Measurements from ENCODE around the gene NLRP6. TPM values are rescaled to one million over a fixed set of nuclear protein-coding genes. Genes with fewer than 3 reads are reported as not detected.

The NLRP6 gene
- total and polyA plus RNA-seq, 2 of the 4 experiments (the other 2 are of a cell fraction), result not detected

- TF ChIP-seq FOS (IDR thresholded peaks at IDR 0.05; ENCODE audit: low read depth, low read length), result no peak
- no peak for TF ChIP-seq NFE2L2 (IDR thresholded peaks at IDR 0.05; ENCODE audit: low read depth, low read length)
- TF ChIP-seq POLR2A (IDR thresholded peaks at IDR 0.05; ENCODE audit: low read depth, low read length), result no peak
- TF ChIP-seq SMC3 (IDR thresholded peaks at IDR 0.05; ENCODE audit: low read depth, low read length), result no peak
- TF ChIP-seq CEBPB (IDR thresholded peaks at IDR 0.05; ENCODE audit: low read depth, low read length), result no peak
- TF ChIP-seq CHD1 (IDR thresholded peaks at IDR 0.05; ENCODE audit: low read depth, low read length), result no peak
- no peak for TF ChIP-seq RAD21 (IDR thresholded peaks at IDR 0.05; ENCODE audit: low read length)
- TF ChIP-seq, protein P1, sequence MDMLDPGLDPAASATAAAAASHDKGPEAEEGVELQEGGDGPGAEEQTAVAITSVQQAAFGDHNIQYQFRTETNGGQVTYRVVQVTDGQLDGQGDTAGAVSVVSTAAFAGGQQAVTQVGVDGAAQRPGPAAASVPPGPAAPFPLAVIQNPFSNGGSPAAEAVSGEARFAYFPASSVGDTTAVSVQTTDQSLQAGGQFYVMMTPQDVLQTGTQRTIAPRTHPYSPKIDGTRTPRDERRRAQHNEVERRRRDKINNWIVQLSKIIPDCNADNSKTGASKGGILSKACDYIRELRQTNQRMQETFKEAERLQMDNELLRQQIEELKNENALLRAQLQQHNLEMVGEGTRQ (IDR thresholded peaks at IDR 0.05; ENCODE audit: low read depth, low read length), result no peak
- TF ChIP-seq RCOR1 (IDR thresholded peaks at IDR 0.05; ENCODE audit: insufficient replicate concordance, low read length), result no peak
- TF ChIP-seq ELK1 (IDR thresholded peaks at IDR 0.05; ENCODE audit: borderline replicate concordance, low read depth, low read length), result no peak
- no peak for TF ChIP-seq CTCF (conservative IDR thresholded peaks at IDR 0.05; ENCODE audit: low read depth, low read length)
- no peak for TF ChIP-seq BHLHE40 (IDR thresholded peaks at IDR 0.05; ENCODE audit: low read depth, low read length)
- H4K20me1 ChIP-seq (ENCODE audit: insufficient read depth, low read length), result no peaks in the 10 kb centered on the region
- H4K5ac ChIP-seq (ENCODE audit: low read depth, low read length), result no peak overlapping the region
- H3K9me1 ChIP-seq (ENCODE audit: insufficient read depth, low read length), result no peaks in the 10 kb centered on the region
- peak overlapping the region; percentile 42; the same call in 1 of the 2 replicates for H3K4me3 ChIP-seq (ENCODE audit: insufficient read depth, low read depth, low read length)
- peaks cover 15% of the 10 kb centered on the region; the same call in 1 of the 2 replicates for H3K27me3 ChIP-seq (ENCODE audit: control insufficient read depth, insufficient read depth, low read length)
- peak overlapping the region; percentile 64 to 86; a peak in 3 of 4 replicates for H4K8ac ChIP-seq (ENCODE audit: low read depth in 2 of 2, low read length in 2 of 2)
- dilution Hi-C loops (cut with HindIII; ENCODE audit: low sequenced_read_pairs, unreplicated experiment) (no loop called here), intact Hi-C loops (cut with micrococcal nuclease) (no loop called here), in situ Hi-C loops (cut with MboI; ENCODE audit: low sequenced_read_pairs) (loop anchor here (10.0 kb wide), 1 partner anchor 65 kb away; no protein-coding TSS in a partner anchor)
- CTCF ChIA-PET, result no interaction called here
- H2BK20ac ChIP-seq (ENCODE audit: low read depth, low read length), result no peak overlapping the region
- no peak overlapping the region for H3K27ac ChIP-seq (ENCODE audit: insufficient read depth, low read length)
- POLR2A ChIA-PET (ENCODE audit: unreplicated experiment), result no interaction called here
- no peak overlapping the region for H2BK5ac ChIP-seq (ENCODE audit: low read depth, low read length, poor library complexity, severe bottlenecking)
- peak overlapping the region; percentile 24; the same call in 1 of the 2 replicates for H3K23ac ChIP-seq (ENCODE audit: low read depth, low read length)
- no peak for DNase-seq
- peak overlapping the region; percentile 71 for H2AFZ ChIP-seq (replicated peaks; ENCODE audit: low read length, poor library complexity)
- H3K4ac ChIP-seq (ENCODE audit: low read depth, low read length), result peak overlapping the region; percentile 56
- no peak overlapping the region for H3K56ac ChIP-seq (ENCODE audit: extremely low read depth, insufficient read depth, low read length)
- no peaks in the 10 kb centered on the region for H3K9me3 ChIP-seq (ENCODE audit: control insufficient read depth, insufficient read depth, low read length)
- H3K14ac ChIP-seq (replicated peaks; ENCODE audit: low read depth, low read length), result peak overlapping the region; percentile 32; the same call in 1 of the 2 replicates
- no peak overlapping the region for H3K18ac ChIP-seq (ENCODE audit: low read depth, low read length)
- H2AK5ac ChIP-seq (ENCODE audit: low read depth, low read length), result peak overlapping the region; percentile 75
- H2BK120ac ChIP-seq (ENCODE audit: low read depth, low read length), result no peak overlapping the region
- peaks cover 19% of the 10 kb centered on the region for H3K36me3 ChIP-seq (ENCODE audit: control insufficient read depth, insufficient read depth, low read length)
- no TSS peak for BruUV-seq (replicated peaks)
- peak overlapping the region; percentile 97 for H2AK9ac ChIP-seq (replicated peaks; ENCODE audit: low read depth, low read length, poor library complexity)
- peaks cover 4% of the 10 kb centered on the region; the same call in 1 of the 2 replicates for H3K4me1 ChIP-seq (ENCODE audit: control insufficient read depth, insufficient read depth, low read length)
- H3K4me2 ChIP-seq (ENCODE audit: low read depth, low read length), result peak overlapping the region; percentile 83
- peak overlapping the region; percentile 54; the same call in 1 of the 2 replicates for H3K9ac ChIP-seq (ENCODE audit: low read depth, low read length)
- no peak overlapping the region for H2BK15ac ChIP-seq (ENCODE audit: low read depth, low read length)
- no peak overlapping the region; the same call in 1 of the 2 replicates for H4K91ac ChIP-seq (ENCODE audit: insufficient read depth, low read depth, low read length)
- H3K79me1 ChIP-seq (ENCODE audit: low read depth in 1 of 2, low read length in 2 of 2), result peaks cover 0 to 7% of the 10 kb centered on the region in 2 experiments; a peak in 3 of 4 replicates
- WGBS, 2 experiments (ENCODE audit: extremely low coverage in 2 of 2, insufficient read length in 1 of 2), result 89% methylated on average over 30 of the region's 48 CpGs; no CpG with 5 or more reads in 1 of the 2 experiments
- ATAC-seq (ENCODE audit: low read depth), result no peak
These were observed 11.8 kb downstream of the NLRP6 start for GRCh38 chr11:289712-290620.
